Gastroesophageal sphincter (tissue), 4 donors: Measurements from ENCODE around the gene CDKL1. TPM values are rescaled to one million over a fixed set of nuclear protein-coding genes. Genes with fewer than 3 reads are reported as not detected.

ENCODE experiments used
- ATAC-seq: fragments of 150-250 bp; one replicate; pipeline ENCODE4 v1.9.1; 2016; ENCODE audit warnings: mild to moderate bottlenecking, moderate library complexity
- H3K27ac ChIP-seq, 4 donors: fragments of 200-600 bp; sonication (generic) in 3 of 4; 1 replicate in 3 of 4; 2 replicates in 1 of 4; pipeline ENCODE4 v1.5.1; 2016 to 2019
- H3K27me3 ChIP-seq: fragments of 200-600 bp; sonication (generic); one replicate; pipeline ENCODE4 v1.5.1; 2019
- H3K36me3 ChIP-seq, 2 donors: fragments of 200-600 bp; sonication (generic); one replicate each; pipeline ENCODE4 v1.5.1; 2019; ENCODE audit warnings: control low read depth in 1 of 2
- H3K4me1 ChIP-seq, 3 donors: fragments of 200-600 bp; sonication (generic); 1 replicate in 2 of 3; 2 replicates in 1 of 3; pipeline ENCODE4 v1.5.1; 2016 to 2019; ENCODE audit warnings: control low read depth in 2 of 3
- H3K4me3 ChIP-seq, 2 donors: fragments of 200-600 bp; sonication (generic); one replicate each; pipeline ENCODE4 v1.5.1; 2019; ENCODE audit warnings: mild to moderate bottlenecking in 1 of 2, moderate library complexity in 1 of 2
- H3K9me3 ChIP-seq, 3 donors: fragments of 200-600 bp; sonication (generic); one replicate each; pipeline ENCODE4 v1.5.1; 2017 to 2019; ENCODE audit warnings: control low read depth in 2 of 3
- EP300 ChIP-seq: sonication (generic); formaldehyde crosslinking; IDR thresholded peaks from one replicate; pipeline ENCODE4 v1.6.1; 2017; ENCODE audit warnings: antibody characterized with exemption, mild to moderate bottlenecking
- POLR2A ChIP-seq, 2 donors: fragments of 450-650 bp; IDR thresholded peaks; one replicate each; pipeline ENCODE4 v1.6.1; 2017; ENCODE audit warnings: antibody characterized with exemption in 2 of 2, mild to moderate bottlenecking in 2 of 2, moderate library complexity in 1 of 2
- POLR2AphosphoS5 ChIP-seq: sonication (generic); formaldehyde crosslinking; IDR thresholded peaks from one replicate; pipeline ENCODE4 v1.6.1; 2017; ENCODE audit warnings: antibody characterized with exemption
- WGBS, 2 donors: methylation state at CpG; one replicate each; pipeline ENCODE4 v1.1.5; 2018; ENCODE audit warnings: low coverage in 1 of 2; 5-methylcytosine and 5-hydroxymethylcytosine counted together
- total RNA-seq, 4 donors: library from RNA; depleted of rRNA; stranded (reverse); fragments of >200 nt; gene quantifications; one replicate each; pipeline ENCODE4 v1.1.0, GENCODE V29; 2016
- TF ChIP-seq, protein P1 (sequence below), 4 experiments: fragments of 200-600 bp in 2 of 4; fragments of 450-650 bp in 2 of 4; sonication (generic) in 1 of 4; IDR thresholded peaks; one replicate each; pipeline ENCODE4 v1.5.1; 2017 to 2019; ENCODE audit warnings: antibody characterized with exemption in 4 of 4, mild to moderate bottlenecking in 2 of 4, moderate library complexity in 2 of 4

CDKL1 gene
- 10 to 100 TPM in 1 of 4 donors, 1 to 10 TPM in 3; 4.2 to 10.3 (median 6.2) TPM for total RNA-seq

DNA sequence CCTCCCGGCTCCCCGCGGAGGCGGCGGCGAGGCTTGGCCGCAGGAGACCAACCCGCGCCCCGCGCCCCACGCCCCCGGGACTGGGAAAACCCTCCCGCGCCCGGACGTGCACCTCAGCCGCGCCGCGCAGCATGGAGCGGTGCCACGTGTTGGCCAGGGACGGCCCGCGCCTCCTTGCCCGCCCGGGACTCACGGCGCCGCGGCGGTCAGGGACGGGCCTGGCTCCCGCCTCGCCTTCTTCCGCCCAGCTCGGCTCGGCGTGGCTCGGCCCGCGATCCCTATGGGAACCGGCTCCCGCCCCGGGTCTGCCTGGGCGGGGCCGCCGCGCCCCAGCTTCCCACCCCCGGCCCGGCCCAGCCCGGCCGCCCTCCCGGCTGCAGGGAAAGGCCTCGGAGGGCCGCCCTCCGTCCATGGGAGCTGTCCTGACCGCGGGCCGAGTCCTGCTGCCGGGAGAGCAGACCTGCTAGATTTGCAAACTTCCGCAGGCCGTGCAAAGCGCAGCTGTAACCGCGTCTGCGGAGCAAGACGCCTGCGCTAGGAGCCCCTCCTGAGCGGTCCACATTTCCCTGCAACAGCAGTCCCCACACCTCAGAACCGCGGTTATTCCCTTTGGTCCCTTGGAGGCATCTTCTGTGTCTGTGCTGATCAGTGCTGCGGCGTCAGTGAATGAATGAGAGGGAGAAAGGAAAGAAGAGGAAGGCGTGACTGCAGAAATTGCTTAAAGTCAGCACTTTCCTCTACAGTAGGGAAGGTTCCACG is at the start of gene CDKL1:
CDKL1 (minus strand) TSS at position 251 of the 759 bp plus-strand sequence. CDS start 1,013 bp downstream, outside the sequence.
- H3K9me3 ChIP-seq, result no peaks in the 10 kb centered on the region
- peak in 1 of 2 donors; percentile 35 for TF ChIP-seq POLR2A (IDR thresholded peaks at IDR 0.05)
- no peak for TF ChIP-seq POLR2AphosphoS5
- TF ChIP-seq, protein P1, sequence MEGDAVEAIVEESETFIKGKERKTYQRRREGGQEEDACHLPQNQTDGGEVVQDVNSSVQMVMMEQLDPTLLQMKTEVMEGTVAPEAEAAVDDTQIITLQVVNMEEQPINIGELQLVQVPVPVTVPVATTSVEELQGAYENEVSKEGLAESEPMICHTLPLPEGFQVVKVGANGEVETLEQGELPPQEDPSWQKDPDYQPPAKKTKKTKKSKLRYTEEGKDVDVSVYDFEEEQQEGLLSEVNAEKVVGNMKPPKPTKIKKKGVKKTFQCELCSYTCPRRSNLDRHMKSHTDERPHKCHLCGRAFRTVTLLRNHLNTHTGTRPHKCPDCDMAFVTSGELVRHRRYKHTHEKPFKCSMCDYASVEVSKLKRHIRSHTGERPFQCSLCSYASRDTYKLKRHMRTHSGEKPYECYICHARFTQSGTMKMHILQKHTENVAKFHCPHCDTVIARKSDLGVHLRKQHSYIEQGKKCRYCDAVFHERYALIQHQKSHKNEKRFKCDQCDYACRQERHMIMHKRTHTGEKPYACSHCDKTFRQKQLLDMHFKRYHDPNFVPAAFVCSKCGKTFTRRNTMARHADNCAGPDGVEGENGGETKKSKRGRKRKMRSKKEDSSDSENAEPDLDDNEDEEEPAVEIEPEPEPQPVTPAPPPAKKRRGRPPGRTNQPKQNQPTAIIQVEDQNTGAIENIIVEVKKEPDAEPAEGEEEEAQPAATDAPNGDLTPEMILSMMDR (IDR thresholded peaks at IDR 0.05), result no peak
- 0 to 10% methylated on average over 1 to 3 of the region's 77 CpGs for WGBS, 2 donors
- peak; percentile 86 for ATAC-seq
- H3K4me1 ChIP-seq, result peaks cover 0 to 33% (median 4%) of the 10 kb centered on the region in 3 donors
- H3K4me3 ChIP-seq, result peak within 1 kb of the TSS; percentile 72 to 81
- peak within 1 kb of the TSS in 3 of 4 donors; percentile 85 to 87 (median 85) for H3K27ac ChIP-seq
- H3K27me3 ChIP-seq, result no peaks in the 10 kb centered on the region
- no peaks in the 10 kb centered on the region for H3K36me3 ChIP-seq

DNA sequence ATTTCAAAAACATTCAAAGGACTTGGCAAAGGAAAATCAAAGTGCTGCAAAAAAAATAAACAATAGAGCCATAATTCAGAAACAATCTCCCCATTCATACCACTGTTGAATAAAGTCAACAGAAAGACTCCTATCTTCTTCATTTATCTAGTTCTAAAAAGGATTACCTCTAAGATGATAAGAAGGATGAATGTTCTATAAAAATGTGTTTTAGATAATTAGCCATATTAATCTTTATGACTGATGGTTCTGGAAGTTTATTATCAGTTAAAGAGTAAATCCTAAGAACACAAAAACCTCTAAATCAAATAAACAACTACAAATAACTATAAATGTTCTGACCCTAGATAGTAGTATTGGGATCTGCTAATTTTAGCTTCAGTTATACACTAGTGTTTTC is 37.8 kb upstream of the CDKL1 start:
- Histone ChIP-seq H3K27me3 (no peaks in the 10 kb centered on the region), H3K36me3 (peaks cover 2 to 64% of the 10 kb centered on the region in 2 donors), H3K4me3 (no peak overlapping the region), H3K27ac (no peak overlapping the region), H3K9me3 (no peaks in the 10 kb centered on the region), H3K4me1 (no peaks in the 10 kb centered on the region)
- TF ChIP-seq EP300 (no peak), POLR2A (IDR thresholded peaks at IDR 0.05) (no peak), POLR2AphosphoS5 (no peak)
- TF ChIP-seq, protein P1 (IDR thresholded peaks at IDR 0.05), result no peak
- no peak for ATAC-seq

DNA sequence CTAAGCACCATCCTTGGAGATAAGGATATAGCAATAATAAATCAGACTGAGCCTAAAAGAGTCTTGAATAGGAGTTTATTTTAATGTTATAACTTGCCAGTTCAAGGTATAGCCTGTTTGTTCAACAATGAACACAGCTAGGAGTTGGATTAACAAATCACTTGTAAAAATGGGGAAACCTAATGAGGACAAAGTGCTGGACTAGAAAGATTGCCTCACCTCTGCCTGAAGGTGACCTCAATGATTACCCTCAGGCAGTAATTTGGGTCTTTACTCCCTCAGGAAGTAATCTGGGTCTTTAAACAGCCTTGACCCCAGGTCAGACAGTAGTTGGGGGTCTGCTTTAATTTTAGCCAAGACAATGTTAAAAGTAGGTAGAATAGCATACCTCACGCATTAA is 35.5 kb upstream of the CDKL1 start:
- H3K27ac ChIP-seq, result no peak overlapping the region

DNA sequence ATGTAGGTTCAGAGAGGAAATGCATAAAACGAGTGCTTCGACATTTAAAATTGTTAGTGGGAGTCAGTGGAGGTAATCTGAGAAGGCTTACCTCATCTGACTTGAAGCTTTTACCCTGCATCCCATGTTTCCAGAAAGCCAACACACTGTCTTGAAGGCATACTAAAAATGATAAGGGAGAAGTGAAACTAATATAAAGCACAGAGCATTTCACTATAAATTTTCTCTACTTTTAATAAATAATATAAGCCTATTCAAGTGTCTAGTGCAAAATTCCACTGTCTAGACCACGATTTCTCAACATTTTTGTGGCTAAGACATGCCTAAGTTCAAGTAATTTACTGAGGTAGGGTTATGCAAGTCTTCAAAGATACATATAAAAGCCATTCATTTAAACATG is 29.1 kb upstream of the CDKL1 start:
- Histone ChIP-seq H3K36me3 (peaks cover 0 to 63% of the 10 kb centered on the region in 2 donors), H3K27me3 (no peaks in the 10 kb centered on the region), H3K4me3 (no peak overlapping the region), H3K9me3 (no peaks in the 10 kb centered on the region), H3K4me1 (no peaks in the 10 kb centered on the region), H3K27ac (no peak overlapping the region)
- TF ChIP-seq EP300, result no peak
- WGBS, 2 donors, result 69 to 74% methylated on average over 3 of the region's 3 CpGs
- ATAC-seq, result no peak

More for the DNA sequence above, 35.5 kb upstream of the CDKL1 start:
- Histone ChIP-seq H3K4me1 (no peaks in the 10 kb centered on the region), H3K36me3 (peaks cover 2 to 57% of the 10 kb centered on the region in 2 donors), H3K9me3 (no peaks in the 10 kb centered on the region), H3K27me3 (no peaks in the 10 kb centered on the region), H3K4me3 (no peak overlapping the region)
- WGBS, 2 donors, result 83 to 100% methylated on average over 1 of the region's 1 CpG
- ATAC-seq, result no peak
- TF ChIP-seq POLR2AphosphoS5, result no peak
- no peak for TF ChIP-seq EP300
- TF ChIP-seq, protein P1 (IDR thresholded peaks at IDR 0.05), result no peak
- TF ChIP-seq POLR2A (IDR thresholded peaks at IDR 0.05), result no peak

DNA sequence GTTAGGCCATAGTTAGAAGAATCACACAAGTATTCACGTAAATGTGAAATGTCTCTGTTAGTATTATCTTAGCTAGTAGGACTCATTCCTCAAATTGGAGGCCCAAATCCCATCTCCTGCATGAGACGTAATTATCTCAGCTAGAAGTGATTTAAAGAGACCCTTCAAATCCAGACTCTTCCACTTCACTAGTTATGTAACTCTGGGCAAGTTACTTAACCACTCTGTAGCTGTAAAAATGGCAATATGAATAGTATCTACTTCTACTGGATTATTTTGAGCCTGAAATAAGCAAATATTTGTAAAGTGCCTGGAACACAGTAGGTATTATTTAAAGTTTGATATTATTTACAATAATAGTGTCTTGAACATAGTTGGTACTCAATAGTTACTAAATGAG is 28.4 kb upstream of the CDKL1 start:
- no peaks in the 10 kb centered on the region for H3K27me3 ChIP-seq
- 84 to 88% methylated on average over 2 of the region's 2 CpGs for WGBS, 2 donors
- TF ChIP-seq POLR2A (IDR thresholded peaks at IDR 0.05) (no peak), EP300 (no peak), POLR2AphosphoS5 (no peak)
- TF ChIP-seq, protein P1 (IDR thresholded peaks at IDR 0.05), result no peak
- H3K4me3 ChIP-seq, result no peak overlapping the region
- no peaks in the 10 kb centered on the region for H3K4me1 ChIP-seq
- H3K9me3 ChIP-seq, result no peaks in the 10 kb centered on the region
- H3K36me3 ChIP-seq, result peaks cover 0 to 69% of the 10 kb centered on the region in 2 donors
- no peak for ATAC-seq
- no peak overlapping the region for H3K27ac ChIP-seq
